ENCODE data around the gene ACVR1.
A peak's percentile ranks its signal among the peaks of the same experiment; 100 is the strongest.
"Not testable (repeated sequence)": the region's sequence is repeated elsewhere in the genome, so short reads cannot be mapped to it uniquely, and the experiment has no call there.

Gene ACVR1

GRCh38 chr2:157733263-157733662, 142.9 kb downstream of the ACVR1 start:
- no peak for TF ChIP-seq CTCF (conservative IDR thresholded peaks at IDR 0.05; ENCODE audit: control insufficient read depth, insufficient read depth, low read depth, low read length)
- no peak for DNase-seq (ENCODE audit: low read depth)
- H3K4me3 ChIP-seq (ENCODE audit: control insufficient read depth, low read depth, low read length), result no peak overlapping the region

DNA sequence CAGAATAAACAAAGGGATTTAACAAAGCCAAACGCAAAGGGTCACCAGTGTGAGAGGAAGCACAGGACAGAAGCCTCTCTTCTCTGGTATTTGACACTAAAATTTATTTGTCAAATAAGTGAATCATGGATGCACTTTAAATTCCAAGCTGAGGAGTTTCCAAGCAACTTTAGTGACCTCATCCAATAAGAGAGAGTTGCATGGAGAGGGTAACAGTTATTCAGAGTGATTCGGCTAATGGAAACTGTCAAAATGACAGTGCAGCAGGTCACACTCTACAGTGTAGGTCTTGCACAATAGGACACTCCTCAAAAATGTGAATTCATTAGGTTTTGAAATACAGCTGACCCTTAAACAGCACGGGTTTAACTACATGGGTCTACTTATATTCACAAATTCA, 143.5 kb downstream of the ACVR1 start:
- no peak for TF ChIP-seq CTCF (conservative IDR thresholded peaks at IDR 0.05; ENCODE audit: control insufficient read depth, insufficient read depth, low read depth, low read length)
- H3K4me3 ChIP-seq (ENCODE audit: control insufficient read depth, low read depth, low read length), result no peak overlapping the region
- peak; percentile 19 for DNase-seq (ENCODE audit: low read depth)

- no peak for TF ChIP-seq CTCF (conservative IDR thresholded peaks at IDR 0.05; ENCODE audit: control insufficient read depth, insufficient read depth, low read depth, low read length)
- DNase-seq (ENCODE audit: low read depth), result no peak
- H3K4me3 ChIP-seq (ENCODE audit: control insufficient read depth, low read depth, low read length), result no peak overlapping the region
Observed at GRCh38 chr2:157727693-157728092, 148.4 kb downstream of the ACVR1 start.

GRCh38 chr2:157726946-157727345, 149.2 kb downstream of the ACVR1 start:
- TF ChIP-seq CTCF (conservative IDR thresholded peaks at IDR 0.05; ENCODE audit: control insufficient read depth, insufficient read depth, low read depth, low read length), result no peak
- H3K4me3 ChIP-seq (ENCODE audit: control insufficient read depth, low read depth, low read length), result no peak overlapping the region
- no peak for DNase-seq (ENCODE audit: low read depth)

DNA sequence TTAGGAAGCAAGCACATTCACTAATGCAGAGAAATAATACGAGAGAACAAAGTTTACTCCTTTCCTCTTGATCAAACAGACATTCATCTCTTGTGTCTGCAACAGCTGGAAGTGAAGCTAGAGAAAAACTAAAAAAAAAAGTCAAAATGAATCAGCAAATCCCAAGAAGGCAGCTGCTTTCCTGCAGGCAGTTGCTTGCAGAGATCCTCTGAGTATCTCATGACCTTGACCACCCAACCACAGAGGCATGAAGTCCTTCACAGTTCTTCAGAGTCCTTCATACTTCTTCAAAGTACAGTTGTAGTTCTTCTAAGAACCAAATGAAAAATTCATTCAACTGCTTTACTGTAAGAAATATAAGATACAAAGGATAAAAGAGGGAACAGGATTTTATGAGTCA, 150.3 kb downstream of the ACVR1 start:
- H3K4me3 ChIP-seq (ENCODE audit: control insufficient read depth, low read depth, low read length), result no peak overlapping the region
- DNase-seq (ENCODE audit: low read depth), result no peak
- TF ChIP-seq CTCF (conservative IDR thresholded peaks at IDR 0.05; ENCODE audit: control insufficient read depth, insufficient read depth, low read depth, low read length), result no peak

DNA sequence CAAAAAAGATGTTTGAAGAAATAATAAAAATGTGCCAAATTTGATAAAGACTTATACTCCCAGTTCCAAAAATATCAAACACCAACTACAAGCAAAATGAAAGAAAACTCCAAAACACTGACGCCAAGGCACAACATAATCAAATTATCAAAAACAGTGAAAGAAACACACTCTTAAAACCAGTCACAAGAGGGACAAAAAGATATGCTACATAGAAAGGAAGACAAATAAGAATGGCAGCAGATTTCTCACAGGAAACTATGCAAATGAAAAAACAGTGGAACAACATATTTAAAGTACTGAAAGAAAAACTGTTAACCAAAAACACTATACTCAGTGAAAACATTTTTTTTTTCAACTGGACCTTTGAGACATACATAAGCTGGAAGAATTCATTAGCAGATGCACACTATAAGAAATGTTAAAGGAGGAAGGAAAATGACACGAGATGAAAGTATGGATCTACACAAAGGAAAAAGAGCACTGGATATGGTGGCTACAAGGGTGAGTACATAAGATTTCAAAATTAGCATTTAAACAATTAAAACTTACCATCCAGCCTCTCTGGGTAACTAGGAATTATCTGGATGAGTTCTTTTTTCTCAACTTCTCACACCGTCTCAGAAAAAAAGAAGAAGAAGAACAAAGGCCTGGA, 153.4 kb downstream of the ACVR1 start:
- peak; percentile 19 for DNase-seq (ENCODE audit: low read depth)
- H3K4me3 ChIP-seq (ENCODE audit: control insufficient read depth, low read depth, low read length), result no peak overlapping the region
- no peak for TF ChIP-seq CTCF (conservative IDR thresholded peaks at IDR 0.05; ENCODE audit: control insufficient read depth, insufficient read depth, low read depth, low read length)

GRCh38 chr2:157720504-157720903, 155.6 kb downstream of the ACVR1 start:
- DNase-seq (ENCODE audit: low read depth), result no peak
- no peak overlapping the region for H3K4me3 ChIP-seq (ENCODE audit: control insufficient read depth, low read depth, low read length)
- no peak for TF ChIP-seq CTCF (conservative IDR thresholded peaks at IDR 0.05; ENCODE audit: control insufficient read depth, insufficient read depth, low read depth, low read length)

DNA sequence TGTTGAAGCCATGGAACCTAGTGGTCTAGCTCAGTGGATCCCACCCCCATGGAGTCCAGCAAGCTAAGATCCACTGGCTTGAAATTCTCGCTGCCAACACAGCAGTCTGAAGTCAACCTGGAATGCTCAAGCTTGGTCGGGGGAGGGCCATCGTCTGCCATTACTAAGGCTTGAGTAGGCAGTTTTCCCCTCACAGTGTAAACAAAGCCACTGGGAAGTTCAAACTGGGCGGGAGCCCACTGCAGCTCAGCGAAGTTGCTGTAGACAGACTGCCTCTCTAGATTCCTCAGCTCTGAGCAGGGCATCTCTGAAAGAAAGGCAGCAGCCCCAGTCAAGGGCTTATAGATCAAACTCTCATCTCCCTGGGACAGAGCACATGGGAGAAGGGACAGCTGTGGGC, 171.5 kb downstream of the ACVR1 start:
- not testable (repeated sequence) for DNase-seq (ENCODE audit: low read depth); H3K4me3 ChIP-seq (ENCODE audit: control insufficient read depth, low read depth, low read length)

GRCh38 chr2:157704148-157704547, 172.0 kb downstream of the ACVR1 start:
- not testable (repeated sequence) for DNase-seq (ENCODE audit: low read depth); H3K4me3 ChIP-seq (ENCODE audit: control insufficient read depth, low read depth, low read length)

Measured in fibroblast of mammary gland (primary cell).